Endothelial cell of umbilical vein (primary cell): ENCODE measurements around the gene PKD1. TPM values are rescaled to one million over a fixed set of nuclear protein-coding genes. Genes with fewer than 3 reads are reported as not detected.
"Not testable (repeated sequence)": the region's sequence is repeated elsewhere in the genome, so short reads cannot be mapped to it uniquely, and the experiment has no call there.

Source experiments
- BruUV-seq: library from RNA; stranded (reverse); fragments of 400-500 nt; replicated peaks from 2 replicates; lab custom pipeline; 2021; lab: Mats Ljungman, UMichigan
- CTCF ChIA-PET: fragments of 300-600, 350-600 bp; sonication (Branson Sonifier 250); formaldehyde crosslinking; loops from one replicate; lab custom pipeline; 2021; ENCODE audit warnings: antibody characterized with exemption, inconsistent platforms; lab: Charles Lee
- POLR2A ChIA-PET: fragments of 300-600, 350-600 bp; sonication (Branson Sonifier 250); formaldehyde crosslinking; loops from one replicate; lab custom pipeline; 2021; ENCODE audit warnings: antibody characterized with exemption, inconsistent platforms; lab: Charles Lee
- DNase-seq: peaks from one replicate; pipeline ENCODE4 v3.0.0-alpha.2; 2011; ENCODE audit warnings: low read depth, low spot score
- FAIRE-seq: peaks from 2 replicates; lab custom pipeline; 2011; peaks lifted over from hg19 to GRCh38; lab: Jason Lieb, UNC
- H2AFZ ChIP-seq: 2 replicates; pipeline ENCODE4 v1.6.0; 2012; ENCODE audit warnings: low read depth, low read length, control low read depth, inconsistent platforms
- H3K27ac ChIP-seq: 2 replicates; pipeline ENCODE4 v1.5.1; 2011; ENCODE audit warnings: low read depth, mild to moderate bottlenecking, control low read depth, low read length, moderate library complexity; ENCODE audit not compliant: insufficient read depth
- H3K27me3 ChIP-seq, 2 experiments: 2 replicates each; pipeline versions ENCODE4 v1.6.0 to v1.6.1; 2011; ENCODE audit warnings: low read length in 2 of 2, mixed read lengths in 1 of 2; ENCODE audit not compliant: control insufficient read depth in 2 of 2, insufficient read depth in 2 of 2
- H3K36me3 ChIP-seq, 2 experiments: 2 replicates in 1 of 2; 3 replicates in 1 of 2; pipeline ENCODE4 v1.5.1; 2011; ENCODE audit warnings: low read length in 2 of 2, mild to moderate bottlenecking in 1 of 2, moderate library complexity in 1 of 2; ENCODE audit not compliant: control insufficient read depth in 2 of 2, insufficient read depth in 2 of 2; ENCODE audit errors: extremely low read depth in 1 of 2
- H3K4me1 ChIP-seq: 3 replicates; pipeline ENCODE4 v1.5.1; 2011; ENCODE audit warnings: mild to moderate bottlenecking, low read length; ENCODE audit not compliant: control insufficient read depth, insufficient read depth; ENCODE audit errors: extremely low read depth
- H3K4me2 ChIP-seq: 2 replicates; pipeline ENCODE4 v1.6.1; 2011; ENCODE audit warnings: low read length, control low read depth, mixed read lengths; ENCODE audit not compliant: insufficient read depth
- H3K4me3 ChIP-seq, 3 experiments: fragments of 200-600 bp in 1 of 3; sonication (generic), shearing (Covaris generic) in 1 of 3; replicated peaks in 1 of 3; 2 replicates each; pipeline ENCODE4 v1.5.1; 2011 to 2016; ENCODE audit warnings: control low read depth in 3 of 3, low read length in 3 of 3, mild to moderate bottlenecking in 2 of 3, inconsistent platforms in 1 of 3, low read depth in 1 of 3, moderate library complexity in 1 of 3; ENCODE audit not compliant: insufficient read depth in 1 of 3
- H3K79me2 ChIP-seq: 2 replicates; pipeline ENCODE4 v1.6.0; 2012; ENCODE audit warnings: low read length, inconsistent platforms; ENCODE audit not compliant: control insufficient read depth, insufficient read depth
- H3K9ac ChIP-seq: replicated peaks from 2 replicates; pipeline ENCODE3; 2011; ENCODE audit warnings: low read length, control low read depth; ENCODE audit not compliant: insufficient read depth; ENCODE audit errors: extremely low read depth
- H3K9me1 ChIP-seq: replicated peaks from 3 replicates; pipeline ENCODE4 v1.6.0; 2011; ENCODE audit warnings: mild to moderate bottlenecking, low read length; ENCODE audit not compliant: control insufficient read depth, insufficient read depth; ENCODE audit errors: extremely low read depth
- H3K9me3 ChIP-seq: replicated peaks from 2 replicates; pipeline ENCODE4 v1.5.1; 2012; ENCODE audit warnings: low read length, inconsistent platforms; ENCODE audit not compliant: control insufficient read depth, insufficient read depth
- H4K20me1 ChIP-seq: replicated peaks from 2 replicates; pipeline ENCODE3; 2011; ENCODE audit warnings: mild to moderate bottlenecking, low read length; ENCODE audit not compliant: control insufficient read depth, insufficient read depth; ENCODE audit errors: extremely low read depth
- MYC ChIP-seq: IDR thresholded peaks from one replicate; pipeline ENCODE4 v1.6.1; 2011; ENCODE audit warnings: mild to moderate bottlenecking, low read depth, low read length
- POLR2A ChIP-seq: IDR thresholded peaks from 2 replicates; pipeline ENCODE4 v1.6.1; 2012; ENCODE audit warnings: low read depth, mild to moderate bottlenecking, control low read depth, low read length
- dilution Hi-C: fragments of 300-500 bp; cut with MboI; formaldehyde crosslinking; loops from one replicate; pipeline ENCODE4 v1.15.0; 2019; ENCODE audit warnings: low sequenced_read_pairs; ENCODE audit not compliant: extremely low pct_ligation_motif_present
- intact Hi-C: fragments of 100-400 bp; cut with micrococcal nuclease; formaldehyde crosslinking; loops from one replicate; pipeline ENCODE4 v1.10.0; 2022
- polyA plus RNA-seq, 4 experiments: library from polyadenylated mRNA; depleted of rRNA in 3 of 4; stranded (reverse) in 3 of 4; unstranded in 1 of 4; fragments of >200 nt; gene quantifications; 2 replicates each; pipeline versions ENCODE4 v1.2.1 to v1.2.3, GENCODE V29; 2011 to 2012; ENCODE audit warnings: missing spikeins in 1 of 4
- total RNA-seq: library from RNA; stranded (reverse); gene quantifications from 2 replicates; pipeline ENCODE4 v1.2.3, GENCODE V29; 2021
- TF ChIP-seq, protein P1 (sequence below): IDR thresholded peaks from 2 replicates; pipeline ENCODE4 v1.6.1; 2011; ENCODE audit not compliant: insufficient read depth, insufficient read length

PKD1 gene
- total and polyA plus RNA-seq, 2 donors (not counting 3 experiments of a cell fraction or from before 2014, with no cell fraction given): 52.5 to 102 TPM

GRCh38 chr16:2105291-2105690 lies 30.4 kb downstream of the PKD1 start:
- H3K4me1 ChIP-seq, CTCF ChIA-PET, H3K9me1 ChIP-seq, H3K4me3 ChIP-seq, H3K79me2 ChIP-seq, DNase-seq, H3K9ac ChIP-seq, H3K27me3 ChIP-seq, H4K20me1 ChIP-seq, H3K9me3 ChIP-seq, intact Hi-C loops, H3K36me3 ChIP-seq, dilution Hi-C loops, POLR2A ChIA-PET, H3K4me2 ChIP-seq, H3K27ac ChIP-seq, H2AFZ ChIP-seq, FAIRE-seq, BruUV-seq: not testable (repeated sequence)

- BruUV-seq, H3K9ac ChIP-seq, H3K27me3 ChIP-seq, H3K9me1 ChIP-seq, H3K4me1 ChIP-seq, H4K20me1 ChIP-seq, H3K27ac ChIP-seq, FAIRE-seq, H2AFZ ChIP-seq, CTCF ChIA-PET, H3K4me3 ChIP-seq, intact Hi-C loops, dilution Hi-C loops, H3K79me2 ChIP-seq, H3K9me3 ChIP-seq, DNase-seq, H3K4me2 ChIP-seq, POLR2A ChIA-PET: not testable (repeated sequence)
- H3K36me3 ChIP-seq: peaks cover 0 to 11% of the 10 kb centered on the region in 2 experiments
Observed at GRCh38 chr16:2104464-2104863, 31.2 kb downstream of the PKD1 start.

- ChIA-PET CTCF (no interaction called here), POLR2A (no interaction called here)
- Histone ChIP-seq H3K4me2 (no peak overlapping the region), H3K27ac (no peak overlapping the region), H3K79me2 (no peaks in the 10 kb centered on the region), H2AFZ (no peak overlapping the region), H3K9me3 (no peaks in the 10 kb centered on the region), H3K4me1 (no peaks in the 10 kb centered on the region), H3K4me3 (no peak overlapping the region), H3K9me1 (no peaks in the 10 kb centered on the region), H3K27me3 (no peaks in the 10 kb centered on the region), H3K36me3 (peaks cover 0 to 11% of the 10 kb centered on the region in 2 experiments), H4K20me1 (no peaks in the 10 kb centered on the region), H3K9ac (no peak overlapping the region)
- intact Hi-C loops: no loop called here
- no TSS peak for BruUV-seq
- TF ChIP-seq MYC (no peak), POLR2A (no peak)
- TF ChIP-seq, protein P1, sequence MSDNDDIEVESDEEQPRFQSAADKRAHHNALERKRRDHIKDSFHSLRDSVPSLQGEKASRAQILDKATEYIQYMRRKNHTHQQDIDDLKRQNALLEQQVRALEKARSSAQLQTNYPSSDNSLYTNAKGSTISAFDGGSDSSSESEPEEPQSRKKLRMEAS: no peak
- dilution Hi-C loops: no loop called here
- DNase-seq (no peak), FAIRE-seq (no peak)
Observed at GRCh38 chr16:2102471-2102870, 33.2 kb downstream of the PKD1 start.

GRCh38 chr16:2101581-2101980 lies 34.1 kb downstream of the PKD1 start:
- H3K36me3 ChIP-seq: peaks cover 0 to 12% of the 10 kb centered on the region in 2 experiments
- dilution Hi-C loops, CTCF ChIA-PET, H3K79me2 ChIP-seq, H3K27ac ChIP-seq, H3K9me1 ChIP-seq, BruUV-seq, H2AFZ ChIP-seq, H3K9ac ChIP-seq, FAIRE-seq, H3K27me3 ChIP-seq, H3K4me2 ChIP-seq, DNase-seq, intact Hi-C loops, H3K4me1 ChIP-seq, H3K4me3 ChIP-seq, H4K20me1 ChIP-seq, H3K9me3 ChIP-seq, POLR2A ChIA-PET: not testable (repeated sequence)
